ENCODE data around the gene RELT.

Gene RELT

DNA sequence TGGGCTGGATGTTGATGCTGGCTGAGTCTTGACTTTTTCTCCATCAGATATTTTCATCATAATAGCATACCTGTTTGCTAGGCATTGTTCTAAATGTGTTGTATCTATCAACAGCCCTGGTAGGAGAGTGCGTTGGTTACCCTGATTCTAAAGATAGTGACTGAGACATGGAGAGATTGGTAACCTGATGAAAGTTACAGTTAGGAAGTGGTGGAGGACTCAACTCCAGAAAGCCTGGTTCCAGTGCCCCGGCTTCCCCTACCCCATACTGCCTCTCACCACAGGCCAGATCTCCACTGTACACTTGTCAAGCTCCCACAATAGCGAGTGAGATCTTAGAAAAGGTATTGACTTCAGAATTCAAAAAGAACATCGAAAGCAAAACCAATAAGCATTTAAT lies 22.8 kb upstream of the RELT start:
- Histone ChIP-seq H3K9me3 (ENCODE audit: insufficient read depth, low read length) (no peaks in the 10 kb centered on the region), H3K27me3 (ENCODE audit: low read length) (no peaks in the 10 kb centered on the region), H3F3A (ENCODE audit: insufficient read depth) (no peaks in the 10 kb centered on the region), H3K79me2 (ENCODE audit: insufficient read depth, low read length) (no peaks in the 10 kb centered on the region), H3K27ac (ENCODE audit: low read depth, low read length) (no peak overlapping the region), H3K4me3 (ENCODE audit: insufficient read depth, low read length, poor library complexity, severe bottlenecking) (no peak overlapping the region), H3K9ac (ENCODE audit: low read length) (no peak overlapping the region), H3K4me2 (ENCODE audit: low read depth, low read length, poor library complexity, severe bottlenecking) (no peak overlapping the region), H3K36me3 (ENCODE audit: low read length) (no peaks in the 10 kb centered on the region), H2AFZ (ENCODE audit: low read depth, low read length, severe bottlenecking) (no peak overlapping the region), H4K20me1 (ENCODE audit: low read depth, low read length) (no peaks in the 10 kb centered on the region), H3K9me2 (replicated peaks; ENCODE audit: insufficient read depth, low read length) (no peaks in the 10 kb centered on the region)
- TF ChIP-seq, protein P1, sequence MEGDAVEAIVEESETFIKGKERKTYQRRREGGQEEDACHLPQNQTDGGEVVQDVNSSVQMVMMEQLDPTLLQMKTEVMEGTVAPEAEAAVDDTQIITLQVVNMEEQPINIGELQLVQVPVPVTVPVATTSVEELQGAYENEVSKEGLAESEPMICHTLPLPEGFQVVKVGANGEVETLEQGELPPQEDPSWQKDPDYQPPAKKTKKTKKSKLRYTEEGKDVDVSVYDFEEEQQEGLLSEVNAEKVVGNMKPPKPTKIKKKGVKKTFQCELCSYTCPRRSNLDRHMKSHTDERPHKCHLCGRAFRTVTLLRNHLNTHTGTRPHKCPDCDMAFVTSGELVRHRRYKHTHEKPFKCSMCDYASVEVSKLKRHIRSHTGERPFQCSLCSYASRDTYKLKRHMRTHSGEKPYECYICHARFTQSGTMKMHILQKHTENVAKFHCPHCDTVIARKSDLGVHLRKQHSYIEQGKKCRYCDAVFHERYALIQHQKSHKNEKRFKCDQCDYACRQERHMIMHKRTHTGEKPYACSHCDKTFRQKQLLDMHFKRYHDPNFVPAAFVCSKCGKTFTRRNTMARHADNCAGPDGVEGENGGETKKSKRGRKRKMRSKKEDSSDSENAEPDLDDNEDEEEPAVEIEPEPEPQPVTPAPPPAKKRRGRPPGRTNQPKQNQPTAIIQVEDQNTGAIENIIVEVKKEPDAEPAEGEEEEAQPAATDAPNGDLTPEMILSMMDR (IDR thresholded peaks at IDR 0.05; ENCODE audit: insufficient read depth, low read length, poor library complexity, severe bottlenecking): no peak
- TF ChIP-seq EZH2phosphoT487 (conservative IDR thresholded peaks at IDR 0.05; ENCODE audit: low read length): no peak

GRCh38 chr11:73355109-73355508 lies 21.1 kb upstream of the RELT start:
- H3K27me3 ChIP-seq (ENCODE audit: low read length): no peaks in the 10 kb centered on the region
- no peak overlapping the region for H2AFZ ChIP-seq (ENCODE audit: low read depth, low read length, severe bottlenecking)
- TF ChIP-seq EZH2phosphoT487 (conservative IDR thresholded peaks at IDR 0.05; ENCODE audit: low read length): no peak
- TF ChIP-seq, protein P1 (IDR thresholded peaks at IDR 0.05; ENCODE audit: insufficient read depth, low read length, poor library complexity, severe bottlenecking): no peak
- H3K9me3 ChIP-seq (ENCODE audit: insufficient read depth, low read length): no peaks in the 10 kb centered on the region
- no peaks in the 10 kb centered on the region for H3K9me2 ChIP-seq (replicated peaks; ENCODE audit: insufficient read depth, low read length)
- no peaks in the 10 kb centered on the region for H3K36me3 ChIP-seq (ENCODE audit: low read length)
- H3K27ac ChIP-seq (ENCODE audit: low read depth, low read length): no peak overlapping the region
- no peak overlapping the region for H3K4me3 ChIP-seq (ENCODE audit: insufficient read depth, low read length, poor library complexity, severe bottlenecking)
- H4K20me1 ChIP-seq (ENCODE audit: low read depth, low read length): no peaks in the 10 kb centered on the region
- H3K9ac ChIP-seq (ENCODE audit: low read length): no peak overlapping the region
- H3K4me2 ChIP-seq (ENCODE audit: low read depth, low read length, poor library complexity, severe bottlenecking): no peak overlapping the region
- H3F3A ChIP-seq (ENCODE audit: insufficient read depth): no peaks in the 10 kb centered on the region
- no peaks in the 10 kb centered on the region for H3K79me2 ChIP-seq (ENCODE audit: insufficient read depth, low read length)

DNA sequence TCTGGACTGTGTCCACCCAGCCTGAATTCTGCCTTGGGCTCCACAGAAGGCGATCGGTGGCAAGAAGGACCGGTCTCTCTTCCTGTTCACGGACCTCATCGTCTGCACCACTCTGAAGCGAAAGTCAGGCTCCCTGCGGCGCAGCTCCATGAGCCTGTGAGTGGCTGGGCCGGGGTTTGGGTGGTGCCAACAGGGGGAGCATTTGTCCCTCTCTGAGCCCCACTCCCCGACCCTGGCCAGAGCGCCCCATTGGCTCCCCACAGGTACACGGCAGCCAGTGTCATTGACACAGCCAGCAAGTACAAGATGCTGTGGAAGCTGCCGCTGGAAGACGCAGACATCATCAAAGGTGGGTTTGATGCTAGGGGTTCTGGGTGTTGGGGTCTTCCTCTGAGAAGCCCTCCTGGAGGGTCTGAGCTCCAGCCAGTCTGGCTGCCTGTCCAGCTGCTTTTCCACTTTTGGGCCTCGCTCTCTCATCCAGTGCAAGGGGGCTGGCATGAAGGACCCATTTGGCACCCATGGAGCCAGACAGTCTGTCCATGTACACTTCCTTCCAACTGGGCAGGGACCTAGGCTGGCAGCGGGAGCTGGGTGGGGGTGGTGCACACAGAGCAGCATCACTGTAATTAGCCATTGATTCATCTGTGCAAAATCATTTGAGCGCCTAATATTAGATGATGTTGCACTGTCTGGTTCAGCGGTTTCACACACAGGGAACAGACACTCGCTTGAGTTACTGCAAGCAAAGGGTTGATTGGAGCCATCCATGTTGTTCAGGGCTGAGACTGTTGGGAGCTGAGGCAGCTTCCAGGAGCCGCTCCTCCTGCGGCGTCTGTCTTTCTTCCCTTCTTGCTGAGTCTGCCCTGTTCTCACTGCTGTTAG lies 19.0 kb upstream of the RELT start:
- Histone ChIP-seq H3K27me3 (ENCODE audit: low read length) (no peaks in the 10 kb centered on the region), H2AFZ (ENCODE audit: low read depth, low read length, severe bottlenecking) (no peak overlapping the region), H3K79me2 (ENCODE audit: insufficient read depth, low read length) (no peaks in the 10 kb centered on the region), H4K20me1 (ENCODE audit: low read depth, low read length) (no peaks in the 10 kb centered on the region), H3F3A (ENCODE audit: insufficient read depth) (no peaks in the 10 kb centered on the region), H3K36me3 (ENCODE audit: low read length) (no peaks in the 10 kb centered on the region), H3K9me2 (replicated peaks; ENCODE audit: insufficient read depth, low read length) (no peaks in the 10 kb centered on the region), H3K9me3 (ENCODE audit: insufficient read depth, low read length) (no peaks in the 10 kb centered on the region), H3K27ac (ENCODE audit: low read depth, low read length) (no peak overlapping the region), H3K4me2 (ENCODE audit: low read depth, low read length, poor library complexity, severe bottlenecking) (no peak overlapping the region), H3K4me3 (ENCODE audit: insufficient read depth, low read length, poor library complexity, severe bottlenecking) (no peak overlapping the region), H3K9ac (ENCODE audit: low read length) (no peak overlapping the region)
- no peak for TF ChIP-seq EZH2phosphoT487 (conservative IDR thresholded peaks at IDR 0.05; ENCODE audit: low read length)
- TF ChIP-seq, protein P1 (IDR thresholded peaks at IDR 0.05; ENCODE audit: insufficient read depth, low read length, poor library complexity, severe bottlenecking): no peak
